Measurements from ENCODE around the gene BCKDHB.

DNA sequence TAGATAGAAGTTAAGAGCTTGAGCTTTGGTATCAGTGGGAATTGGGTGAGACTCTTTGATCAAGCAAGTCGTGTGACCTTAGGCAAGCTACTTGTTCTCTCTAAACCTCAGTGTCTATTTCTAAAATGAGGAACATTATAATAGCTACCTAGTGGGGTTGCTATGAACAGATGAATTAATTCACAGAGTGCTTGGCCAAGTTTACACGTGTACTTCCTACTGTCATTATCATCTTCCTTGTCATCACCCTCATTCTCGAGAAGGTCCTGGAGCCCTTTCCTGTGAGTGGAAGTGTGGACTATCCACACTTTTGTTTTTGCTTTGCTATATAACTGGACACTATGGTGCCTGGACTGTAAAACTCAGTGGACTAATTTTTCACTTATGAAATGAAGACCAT, 64.0 kb downstream of the BCKDHB start:
- TF ChIP-seq, protein P1, sequence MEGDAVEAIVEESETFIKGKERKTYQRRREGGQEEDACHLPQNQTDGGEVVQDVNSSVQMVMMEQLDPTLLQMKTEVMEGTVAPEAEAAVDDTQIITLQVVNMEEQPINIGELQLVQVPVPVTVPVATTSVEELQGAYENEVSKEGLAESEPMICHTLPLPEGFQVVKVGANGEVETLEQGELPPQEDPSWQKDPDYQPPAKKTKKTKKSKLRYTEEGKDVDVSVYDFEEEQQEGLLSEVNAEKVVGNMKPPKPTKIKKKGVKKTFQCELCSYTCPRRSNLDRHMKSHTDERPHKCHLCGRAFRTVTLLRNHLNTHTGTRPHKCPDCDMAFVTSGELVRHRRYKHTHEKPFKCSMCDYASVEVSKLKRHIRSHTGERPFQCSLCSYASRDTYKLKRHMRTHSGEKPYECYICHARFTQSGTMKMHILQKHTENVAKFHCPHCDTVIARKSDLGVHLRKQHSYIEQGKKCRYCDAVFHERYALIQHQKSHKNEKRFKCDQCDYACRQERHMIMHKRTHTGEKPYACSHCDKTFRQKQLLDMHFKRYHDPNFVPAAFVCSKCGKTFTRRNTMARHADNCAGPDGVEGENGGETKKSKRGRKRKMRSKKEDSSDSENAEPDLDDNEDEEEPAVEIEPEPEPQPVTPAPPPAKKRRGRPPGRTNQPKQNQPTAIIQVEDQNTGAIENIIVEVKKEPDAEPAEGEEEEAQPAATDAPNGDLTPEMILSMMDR (conservative IDR thresholded peaks at IDR 0.05; ENCODE audit: low read depth, low read length): no peak
- no peak for TF ChIP-seq EZH2 (IDR thresholded peaks at IDR 0.05; ENCODE audit: borderline replicate concordance, low read depth, low read length, poor library complexity, severe bottlenecking)
